HepG2 (cell line): ENCODE measurements around the gene CNIH4. TPM values are rescaled to one million over a fixed set of nuclear protein-coding genes. Genes with fewer than 3 reads are reported as not detected.

Source experiments
- ATAC-seq: fragments of 200-7000 bp; cut with Tn5 transposase; 3 replicates; pipeline ENCODE4 v1.9.1; 2020; ENCODE audit warnings: mild to moderate bottlenecking, moderate library complexity
- BruUV-seq: library from RNA; stranded (reverse); fragments of 400-500 nt; replicated peaks from 2 replicates; lab custom pipeline; 2021; lab: Mats Ljungman, UMichigan
- CTCF ChIA-PET: fragments of 300-600 bp; formaldehyde crosslinking; extraction: SDS; loops from one replicate; lab custom pipeline; 2021; ENCODE audit warnings: low total read pairs, inconsistent platforms, low intra/inter-chr PET ratio; lab: Yijun Ruan, JAX
- POLR2A ChIA-PET: fragments of 350-600 bp; sonication (Branson Sonifier 250); formaldehyde crosslinking; loops from one replicate; lab custom pipeline; 2020; ENCODE audit warnings: antibody characterized with exemption, inconsistent platforms; lab: Yijun Ruan, JAX
- DNase-seq: peaks from one replicate; pipeline ENCODE4 v3.0.0-alpha.2; 2015; ENCODE audit warnings: low spot score
- FAIRE-seq: peaks from 3 replicates; lab custom pipeline; 2011; peaks lifted over from hg19 to GRCh38; lab: Jason Lieb, UNC
- H2AFZ ChIP-seq: one replicate; pipeline ENCODE4 v1.6.1; 2011; ENCODE audit warnings: low read length, inconsistent platforms
- H3K27ac ChIP-seq: fragments of 300-600 bp; 3 replicates; pipeline ENCODE4 v1.8.0; 2011; ENCODE audit warnings: mixed run types, mild to moderate bottlenecking, mixed read lengths, low read length, inconsistent platforms; ENCODE audit not compliant: insufficient read depth; ENCODE audit errors: extremely low read length
- H3K27me3 ChIP-seq, 2 experiments: fragments of 200-600 bp in 1 of 2; 2 replicates in 1 of 2; 3 replicates in 1 of 2; pipeline versions ENCODE4 v1.6.0 to v1.8.0; 2011; ENCODE audit warnings: low read length in 2 of 2, mild to moderate bottlenecking in 2 of 2, moderate library complexity in 2 of 2, inconsistent platforms in 1 of 2; ENCODE audit not compliant: insufficient read depth in 2 of 2, control insufficient read depth in 1 of 2
- H3K36me3 ChIP-seq, 2 experiments: fragments of 200-600 bp in 1 of 2; replicated peaks in 1 of 2; 2 replicates in 1 of 2; 3 replicates in 1 of 2; pipeline versions ENCODE4 v1.5.1 to v1.8.0; 2011; ENCODE audit warnings: low read length in 2 of 2, inconsistent platforms in 1 of 2; ENCODE audit not compliant: insufficient read depth in 2 of 2, control insufficient read depth in 1 of 2
- H3K4me1 ChIP-seq: 2 replicates; pipeline ENCODE4 v1.5.1; 2012; ENCODE audit warnings: low read length, inconsistent platforms; ENCODE audit not compliant: insufficient read depth
- H3K4me2 ChIP-seq: 2 replicates; pipeline ENCODE4 v1.6.0; 2011; ENCODE audit warnings: low read depth, low read length, inconsistent platforms
- H3K4me3 ChIP-seq, 3 experiments: fragments of 200-600 bp in 1 of 3; sonication (generic), shearing (Covaris generic) in 1 of 3; replicated peaks in 1 of 3; 2 replicates each; pipeline ENCODE4 v1.5.1; 2011 to 2016; ENCODE audit warnings: low read length in 3 of 3, inconsistent platforms in 2 of 3, low read depth in 2 of 3, mild to moderate bottlenecking in 2 of 3, control low read depth in 1 of 3, mixed read lengths in 1 of 3; ENCODE audit not compliant: insufficient read depth in 1 of 3
- H3K79me2 ChIP-seq: one replicate; pipeline ENCODE4 v1.6.1; 2011; ENCODE audit warnings: low read length, inconsistent platforms; ENCODE audit not compliant: insufficient read depth
- H3K9ac ChIP-seq: 2 replicates; pipeline ENCODE4 v1.6.0; 2011; ENCODE audit warnings: mild to moderate bottlenecking, low read depth, low read length, inconsistent platforms; ENCODE audit not compliant: insufficient read depth
- H3K9me3 ChIP-seq: 2 replicates; pipeline ENCODE4 v1.5.1; 2012; ENCODE audit warnings: mild to moderate bottlenecking, low read length
- H4K20me1 ChIP-seq: 2 replicates; pipeline ENCODE4 v1.6.0; 2011; ENCODE audit warnings: inconsistent platforms, mild to moderate bottlenecking, low read length, moderate library complexity; ENCODE audit not compliant: insufficient read depth
- MZF1 ChIP-seq: sonication (generic); formaldehyde crosslinking; IDR thresholded peaks from 2 replicates; pipeline ENCODE4 v1.8.1; 2023; ENCODE audit warnings: mild to moderate bottlenecking, missing genetic modification reagents, borderline replicate concordance
- PCBP1 ChIP-seq: fragments of 200-400 bp; formaldehyde crosslinking; IDR thresholded peaks from 2 replicates; pipeline ENCODE4 v1.6.1; 2017; ENCODE audit warnings: mild to moderate bottlenecking, low read depth, low read length, borderline replicate concordance
- ZIK1 ChIP-seq: sonication (generic); formaldehyde crosslinking; IDR thresholded peaks from 2 replicates; pipeline ENCODE4 v1.5.0; 2020; ENCODE audit warnings: mild to moderate bottlenecking, low read depth, missing genetic modification reagents, borderline replicate concordance
- ZNF280D ChIP-seq: sonication (generic); formaldehyde crosslinking; IDR thresholded peaks from 2 replicates; pipeline ENCODE4 v1.5.1; 2020; ENCODE audit warnings: mild to moderate bottlenecking, missing genetic modification reagents
- ZNF317 ChIP-seq: sonication (generic); formaldehyde crosslinking; IDR thresholded peaks from 2 replicates; pipeline ENCODE4 v1.5.0; 2020; ENCODE audit warnings: mild to moderate bottlenecking, missing genetic modification reagents
- ZNF639 ChIP-seq: conservative IDR thresholded peaks from 2 replicates; pipeline ENCODE4 v1.6.1; 2018; ENCODE audit warnings: missing genetic modification reagents
- ZSCAN20 ChIP-seq: sonication (generic); formaldehyde crosslinking; IDR thresholded peaks from 2 replicates; pipeline ENCODE4 v1.4.0; 2020; ENCODE audit warnings: missing genetic modification reagents, mild to moderate bottlenecking, borderline replicate concordance
- ZSCAN25 ChIP-seq: sonication (generic); formaldehyde crosslinking; IDR thresholded peaks from 2 replicates; pipeline ENCODE4 v1.8.0; 2022; ENCODE audit warnings: mild to moderate bottlenecking, missing genetic modification reagents
- WGBS: methylation state at CpG from one replicate; pipeline ENCODE4 v1.1.6; 2017; ENCODE audit warnings: low lambda C conversion rate; 5-methylcytosine and 5-hydroxymethylcytosine counted together
- in situ Hi-C: cut with HindIII; loops from 2 replicates; pipeline ENCODE4 v1.10.0; 2017; ENCODE audit warnings: low pct_unique_long_range_greater_than_20kb; ENCODE audit not compliant: extremely low pct_ligation_motif_present
- intact Hi-C: fragments of 100-400 bp; cut with micrococcal nuclease; formaldehyde crosslinking; loops from one replicate; pipeline ENCODE4 v1.10.0; 2022; ENCODE audit not compliant: unreplicated experiment
- polyA plus RNA-seq, 8 experiments: library from polyadenylated mRNA; depleted of rRNA in 3 of 8; stranded (reverse) in 7 of 8; unstranded in 1 of 8; fragments of >200 nt; fragmentation: Illumina TruSeq in 4 of 8; extraction: Trizol in 4 of 8; gene quantifications; 2 replicates each; pipeline versions ENCODE4 v1.2.1 to v1.2.3, GENCODE V29; 2011 to 2016; ENCODE audit warnings: low read depth in 4 of 8, missing spikeins in 1 of 8, mixed read lengths in 1 of 8; ENCODE audit not compliant: insufficient read depth in 1 of 8
- total RNA-seq, 5 experiments: library from RNA; depleted of rRNA; stranded (reverse); fragments of >200 nt; fragmentation: Illumina TruSeq; extraction: Trizol; gene quantifications; 2 replicates each; pipeline ENCODE4 v1.2.3, GENCODE V29; 2016; ENCODE audit warnings: low read depth in 1 of 5

Gene CNIH4
- total and polyA plus RNA-seq, 2 of the 13 experiments (the other 11 are each of a cell fraction or from before 2014, with no cell fraction given), result 51.8 to 52.9 TPM

- Histone ChIP-seq H3K9ac (no peak overlapping the region), H3K4me3 (no peak overlapping the region), H3K36me3 (no peaks in the 10 kb centered on the region), H2AFZ (no peak overlapping the region), H4K20me1 (no peaks in the 10 kb centered on the region), H3K9me3 (peaks cover 18% of the 10 kb centered on the region), H3K27ac (no peak overlapping the region), H3K4me1 (peaks cover 11% of the 10 kb centered on the region), H3K27me3 (no peaks in the 10 kb centered on the region), H3K79me2 (no peaks in the 10 kb centered on the region), H3K4me2 (no peak overlapping the region)
- intact Hi-C loops, result no loop called here
- DNase-seq (no peak), FAIRE-seq (no peak), ATAC-seq (no peak)
- 4% methylated on average over 3 of the region's 3 CpGs for WGBS
- POLR2A ChIA-PET, result no interaction called here
- BruUV-seq, result no TSS peak
- CTCF ChIA-PET, result no interaction called here
- TF ChIP-seq ZNF280D (CRISPR knock-in tag) (peak; percentile 52; the same call in 1 of the 2 replicates), ZSCAN25 (CRISPR knock-in tag) (no peak), ZNF639 (CRISPR knock-in tag) (no peak), PCBP1 (no peak), ZIK1 (no peak), ZSCAN20 (CRISPR knock-in tag) (no peak), ZNF317 (CRISPR knock-in tag) (peak; percentile 100), MZF1 (CRISPR knock-in tag) (no peak)
- in situ Hi-C loops, result no loop called here
Measured at GRCh38 chr1:224343679-224344078, 13.0 kb upstream of the CNIH4 start.
